NCI-H526 treated with DMSO at 0.1 percent for 48 hours (cell line): ENCODE results near the gene SYDE1.

Source experiments
- DNase-seq: peaks from one replicate; lab custom pipeline; 2025; lab: John Stamatoyannopoulos, UW

SYDE1 gene

DNA sequence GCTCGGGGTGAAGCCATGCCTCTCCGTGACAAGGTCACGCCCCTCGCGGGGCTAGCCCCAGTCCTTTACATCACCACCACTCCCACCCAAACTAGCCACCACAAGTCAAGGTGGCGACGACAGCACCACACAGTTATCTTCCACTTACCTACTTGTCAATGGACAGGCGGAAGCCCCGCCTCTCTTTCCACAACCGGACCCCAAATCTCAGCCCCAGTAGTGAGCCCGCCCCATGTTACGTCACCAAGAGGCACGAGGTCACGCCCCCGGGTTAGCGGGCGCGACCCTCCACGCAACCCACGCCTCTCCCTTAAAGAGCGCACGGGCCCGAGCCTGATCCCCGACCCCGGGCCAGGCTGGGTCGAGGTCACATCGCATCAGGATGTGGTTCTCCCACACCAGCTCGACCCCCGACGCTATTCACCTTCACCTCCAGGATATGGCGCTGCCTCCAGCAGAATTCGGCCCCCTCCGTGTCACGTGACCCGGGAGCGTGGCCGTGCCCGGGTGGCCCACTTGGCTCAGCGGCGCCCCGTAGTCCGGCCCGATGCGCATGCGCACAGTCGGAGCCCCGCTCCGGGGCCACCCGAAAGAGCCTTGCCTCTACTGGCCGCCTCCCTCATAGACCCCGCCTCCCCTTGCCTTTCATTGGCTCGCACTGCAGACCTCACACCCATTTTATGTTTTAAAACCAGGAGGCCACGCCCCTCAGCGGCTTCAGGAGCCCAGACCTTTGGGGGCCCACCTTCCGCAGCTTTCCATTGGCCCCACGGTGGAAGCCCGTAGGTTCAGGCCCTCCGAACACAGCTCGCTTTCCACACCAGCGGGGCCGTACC is 18.2 kb downstream of the SYDE1 start:
- peak; percentile 82 for DNase-seq

DNA sequence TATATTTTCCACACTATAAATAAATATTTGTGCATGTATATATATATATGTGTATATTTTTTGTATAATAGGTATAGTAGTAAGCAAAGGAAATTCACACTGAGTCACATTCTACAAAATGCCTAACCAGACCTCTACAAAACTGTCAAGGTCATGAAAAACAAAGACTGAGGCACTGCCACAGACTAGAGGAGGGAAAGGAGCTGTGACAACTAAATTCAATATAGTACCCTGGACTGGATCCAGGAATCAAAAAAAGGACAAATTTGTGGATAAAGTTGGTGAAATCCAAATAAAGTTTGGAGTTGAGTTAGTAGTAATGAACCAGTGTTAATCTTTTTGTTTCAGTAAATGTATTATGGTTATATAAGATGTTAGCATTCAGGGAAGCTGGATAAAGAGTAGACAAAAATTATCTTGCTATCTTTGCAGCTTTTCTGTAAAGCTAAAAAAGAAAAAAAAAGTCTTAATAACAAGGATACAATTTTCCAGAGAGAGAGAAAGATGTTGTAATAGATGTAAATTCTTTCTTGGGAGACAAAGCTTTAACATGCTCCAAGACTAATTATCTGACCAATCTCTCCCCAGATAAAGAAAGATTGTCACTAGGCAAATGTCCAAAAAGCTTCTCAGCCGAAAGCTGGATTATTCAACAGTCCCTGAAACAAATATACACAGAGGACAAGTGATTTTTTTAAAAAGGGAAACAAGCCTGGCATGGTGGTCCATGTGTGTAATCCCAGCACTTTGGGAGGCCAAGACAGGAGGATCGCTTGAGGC is 19.1 kb downstream of the SYDE1 start:
- no peak for DNase-seq

DNA sequence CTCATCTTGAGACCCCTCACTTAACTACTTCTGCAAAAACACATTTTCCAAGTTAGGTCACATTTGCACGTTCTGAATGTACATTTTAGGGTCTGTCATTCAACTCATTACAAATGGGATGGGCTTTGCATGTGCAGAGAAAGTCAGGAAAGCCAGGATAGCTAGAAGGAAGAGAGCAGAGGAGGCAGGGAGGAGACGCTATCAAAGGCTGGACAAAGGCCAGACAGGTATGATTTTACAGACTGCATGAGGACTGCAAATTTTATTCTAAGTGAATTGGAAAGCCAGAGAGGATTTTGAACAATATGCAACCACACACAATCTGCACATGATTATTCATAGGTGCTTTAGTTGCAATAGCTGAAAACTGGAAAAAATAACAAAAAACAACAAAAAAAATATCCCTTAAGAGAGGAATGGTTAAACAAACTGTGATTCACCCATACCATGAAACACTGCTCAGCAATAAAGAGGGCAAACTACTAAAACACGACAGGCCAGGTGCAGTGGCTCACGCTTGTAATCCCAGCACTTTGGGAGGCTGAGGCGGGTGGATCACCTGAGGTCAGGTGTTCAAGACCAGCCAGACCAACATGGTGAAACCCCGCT is 21.1 kb downstream of the SYDE1 start:
- no peak for DNase-seq

DNA sequence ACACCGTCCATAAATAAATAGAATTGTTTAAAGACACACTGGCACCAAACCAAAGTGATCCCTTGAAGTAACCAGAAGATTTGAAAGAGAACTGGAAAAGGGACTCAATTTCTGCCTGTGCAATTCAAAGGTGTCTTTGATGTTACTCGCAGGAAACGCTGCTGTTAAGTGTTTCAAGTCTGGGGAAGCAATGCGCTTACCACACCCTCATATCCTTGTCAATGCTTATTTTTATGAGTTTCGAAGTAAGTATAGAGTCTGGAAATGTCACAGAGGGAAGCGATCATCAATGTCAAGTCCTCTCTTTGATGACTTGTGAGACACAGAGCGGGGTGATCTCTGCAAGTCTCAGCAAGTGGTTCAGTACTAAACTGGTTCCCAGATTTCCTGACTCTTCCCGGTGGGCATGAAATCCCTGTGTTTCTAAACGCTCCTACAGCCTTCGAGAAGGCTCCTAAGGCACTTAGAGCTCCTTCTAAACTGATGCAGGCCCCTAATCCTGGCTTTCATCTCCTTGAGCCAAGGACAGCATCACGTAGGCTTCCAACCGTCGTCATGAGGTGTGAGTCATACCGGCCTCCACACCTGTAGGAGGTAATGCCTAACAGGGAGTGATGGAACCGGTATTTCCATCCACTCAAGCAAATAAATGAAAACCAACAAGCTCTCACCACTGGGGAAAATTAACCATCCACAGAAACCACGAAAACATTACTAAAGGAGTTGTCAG is 22.8 kb downstream of the SYDE1 start:
- no peak for DNase-seq

DNA sequence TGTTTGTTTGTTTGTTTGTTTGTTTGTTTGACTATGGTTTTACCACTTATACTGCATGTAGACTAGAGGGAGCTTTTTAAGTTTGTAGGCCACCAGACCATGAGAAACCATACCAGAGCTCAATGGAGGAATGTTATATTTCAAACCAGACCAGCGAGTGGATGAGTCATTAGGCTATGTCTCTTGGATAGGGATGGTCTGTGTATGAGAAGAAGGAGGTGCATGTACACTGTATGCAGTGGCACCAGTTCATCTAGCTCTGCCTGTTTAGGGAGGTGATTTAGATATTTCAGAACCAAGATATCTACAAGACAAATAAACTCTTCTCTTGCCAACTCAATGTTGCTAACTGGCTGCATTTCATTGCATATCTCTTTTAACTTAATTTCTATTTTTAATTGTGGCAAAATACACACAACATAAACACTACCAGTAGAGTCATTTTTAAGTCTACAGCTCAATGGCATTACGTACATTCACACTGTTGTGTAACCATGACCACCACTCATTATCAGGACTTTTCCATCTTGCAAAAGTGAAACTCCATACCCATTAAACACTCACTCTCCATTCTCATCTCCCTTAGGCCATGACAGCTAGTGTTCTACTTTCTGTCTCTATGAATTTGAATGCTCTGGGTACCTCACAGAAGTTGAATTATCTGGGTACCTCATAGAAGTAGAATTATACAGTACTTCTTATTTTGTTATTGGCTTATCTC is 29.2 kb downstream of the SYDE1 start:
- no peak for DNase-seq

DNA sequence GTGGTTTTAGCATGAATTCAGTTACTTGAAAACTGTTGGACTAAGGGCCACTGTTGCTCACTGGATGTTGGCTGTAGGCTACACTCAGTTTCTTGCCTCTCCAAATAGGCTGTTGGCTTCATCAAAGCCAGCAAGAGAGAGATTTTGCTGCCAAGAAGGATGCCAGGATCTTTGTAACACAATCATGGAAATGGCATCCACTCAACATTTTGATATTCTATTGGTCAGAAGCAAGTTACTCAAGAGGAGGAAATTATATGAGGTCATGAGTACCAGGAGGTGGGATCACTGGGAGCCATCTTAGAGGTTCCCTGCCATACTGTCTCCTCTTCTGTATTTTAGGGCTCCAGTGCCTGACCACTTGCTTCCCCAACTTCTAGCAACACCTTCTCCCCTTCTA is 30.6 kb downstream of the SYDE1 start:
- DNase-seq: no peak

DNA sequence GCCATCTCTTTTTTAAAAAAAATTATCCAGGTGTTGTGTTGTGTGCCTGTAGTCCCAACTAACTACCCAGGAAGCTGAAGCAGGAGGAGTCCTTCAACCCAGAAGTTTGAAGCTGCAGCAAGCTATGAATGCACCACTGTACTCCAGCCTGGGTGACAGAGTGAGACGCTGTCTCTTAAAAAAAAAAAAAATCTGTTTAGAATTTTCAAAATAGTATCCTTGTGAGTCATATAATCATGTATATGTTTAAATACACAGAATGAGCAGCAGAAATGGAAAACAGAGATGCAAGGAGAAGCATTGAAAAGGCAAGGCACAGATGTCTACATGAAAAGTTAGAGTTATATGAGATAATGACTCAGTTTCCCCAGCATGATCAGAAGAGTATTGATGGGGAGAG is 31.2 kb downstream of the SYDE1 start:
- no peak for DNase-seq

DNA sequence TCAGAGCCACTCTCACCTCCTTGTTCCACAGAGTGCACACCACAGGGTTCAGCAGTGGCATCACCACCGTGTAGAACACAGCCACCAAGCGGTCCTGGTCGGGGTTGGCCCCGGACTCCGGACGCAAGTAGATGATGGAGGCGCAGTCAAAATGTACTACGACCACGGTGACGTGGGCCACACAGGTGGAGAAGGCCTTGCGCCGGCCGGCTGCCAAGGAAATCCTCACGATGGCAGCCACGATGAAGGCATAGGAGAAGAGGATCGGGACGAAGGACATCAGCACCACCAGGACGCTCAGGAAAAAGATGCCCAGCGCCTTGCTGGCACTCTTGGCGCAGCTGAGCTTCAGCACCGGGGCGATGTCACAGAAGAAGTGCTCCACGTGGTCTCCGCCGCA is 33.9 kb downstream of the SYDE1 start:
- no peak for DNase-seq

DNA sequence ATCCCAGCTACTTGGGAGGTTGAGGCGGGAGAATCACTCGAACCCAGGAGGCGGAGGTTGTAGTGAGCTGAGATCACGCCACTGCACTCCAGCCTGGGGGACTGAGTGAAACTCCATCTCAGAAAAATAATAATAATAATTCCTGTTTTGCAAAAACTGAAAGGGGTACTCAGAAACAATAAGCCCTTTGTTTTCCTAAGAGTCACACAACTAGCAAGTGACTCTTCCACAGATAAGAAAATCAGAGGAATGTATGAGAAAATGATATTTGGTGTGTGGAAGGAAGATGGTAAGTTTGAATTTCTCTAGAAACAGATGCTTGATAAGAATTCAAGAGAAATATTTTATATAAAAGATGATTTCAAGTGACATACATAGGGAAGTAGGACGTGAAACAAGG is 35.1 kb downstream of the SYDE1 start:
- no peak for DNase-seq

DNA sequence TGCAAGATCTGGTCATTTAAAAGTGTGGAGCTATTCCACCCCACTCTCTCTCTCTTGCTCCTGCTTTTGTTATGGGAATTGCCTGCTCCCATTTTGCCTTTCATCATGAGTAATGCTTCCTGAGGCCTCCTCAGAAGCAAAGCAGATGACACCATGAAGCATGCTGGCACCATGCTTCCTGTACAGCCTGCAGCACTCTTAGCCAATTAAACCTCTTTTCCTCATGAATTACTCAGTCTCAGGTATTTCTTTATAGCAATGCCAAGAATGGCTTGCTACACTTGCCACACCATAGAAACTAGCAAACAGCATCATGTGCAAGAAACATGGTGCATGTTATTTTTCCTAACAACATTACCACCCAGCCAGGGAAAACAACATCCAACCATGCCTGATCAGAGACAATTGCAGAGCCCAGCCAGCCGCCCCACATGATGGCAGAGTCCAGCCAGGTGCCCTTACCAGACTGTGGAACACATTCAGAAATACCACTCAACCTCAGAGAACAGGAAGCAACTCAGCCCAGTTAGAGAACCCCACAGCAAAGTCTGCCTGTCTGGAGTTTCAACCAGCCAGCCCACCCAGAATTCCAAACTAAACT is 36.9 kb downstream of the SYDE1 start:
- no peak for DNase-seq

DNA sequence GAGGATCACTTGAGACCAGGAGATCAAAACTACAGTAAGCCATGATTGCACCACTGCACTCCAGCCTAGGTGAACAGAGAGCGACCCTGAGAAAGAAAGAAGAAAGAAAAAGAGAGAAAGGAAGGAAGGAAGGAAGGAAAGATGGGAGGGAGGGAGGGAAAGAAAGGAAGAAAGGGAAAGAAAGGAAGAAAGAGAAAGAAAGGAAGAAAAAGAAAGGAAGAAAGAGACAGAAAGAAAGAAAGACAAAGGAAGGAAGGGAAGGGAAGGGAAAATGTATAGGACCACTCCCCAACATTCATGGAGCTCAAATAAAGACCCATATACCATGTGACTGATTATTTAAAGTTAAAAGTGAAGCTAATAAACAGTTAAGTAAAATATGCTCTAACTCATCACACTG is 39.9 kb downstream of the SYDE1 start:
- DNase-seq: no peak

DNA sequence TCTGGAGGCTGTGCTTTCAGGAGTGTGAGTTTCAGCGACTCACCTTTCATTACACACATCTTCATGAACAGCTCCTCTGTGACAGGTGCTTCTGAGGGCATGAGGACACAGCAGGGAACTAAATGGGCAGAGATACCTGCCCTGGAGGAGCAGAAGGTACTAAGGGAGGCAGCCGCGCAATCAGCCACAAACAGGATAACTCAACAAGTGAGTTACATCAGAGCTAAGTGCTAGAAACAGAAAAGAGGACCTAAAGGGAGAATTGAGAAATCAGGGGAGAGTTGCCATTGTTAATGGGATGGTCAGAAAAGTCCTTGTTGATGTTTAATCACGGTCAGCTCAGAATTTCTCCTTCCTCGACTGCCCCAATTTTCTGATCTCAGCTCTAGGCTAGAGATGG is 42.5 kb downstream of the SYDE1 start:
- DNase-seq: no peak

DNA sequence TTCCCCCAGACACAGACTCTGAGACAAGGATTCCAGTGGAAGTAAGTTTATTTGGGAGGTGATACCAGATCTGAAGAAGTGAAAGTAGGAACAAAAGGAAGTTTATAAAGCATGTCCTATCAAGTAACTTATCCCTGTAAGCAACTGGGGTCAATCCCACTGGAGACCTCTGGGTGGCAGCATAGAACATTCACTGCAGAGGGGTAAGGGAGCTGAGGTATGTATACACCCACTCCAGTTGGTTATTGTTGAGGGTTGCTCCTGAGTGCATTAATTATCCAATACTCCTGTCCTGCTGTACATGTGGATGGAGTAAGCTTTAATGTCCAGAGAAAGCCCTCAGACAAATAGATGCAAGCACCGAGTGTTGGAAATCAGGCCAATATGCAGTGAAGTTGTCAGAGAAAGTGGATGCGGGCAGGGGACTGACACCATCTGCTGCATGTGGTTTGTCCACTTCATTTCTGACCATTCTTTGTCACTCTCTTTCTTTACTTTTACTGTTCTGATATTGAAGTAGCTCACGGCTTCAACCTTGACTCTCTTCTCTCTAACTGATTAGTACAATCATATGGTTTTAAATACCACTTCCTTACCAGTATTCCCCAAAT is 46.9 kb downstream of the SYDE1 start:
- peak; percentile 0 for DNase-seq

DNA sequence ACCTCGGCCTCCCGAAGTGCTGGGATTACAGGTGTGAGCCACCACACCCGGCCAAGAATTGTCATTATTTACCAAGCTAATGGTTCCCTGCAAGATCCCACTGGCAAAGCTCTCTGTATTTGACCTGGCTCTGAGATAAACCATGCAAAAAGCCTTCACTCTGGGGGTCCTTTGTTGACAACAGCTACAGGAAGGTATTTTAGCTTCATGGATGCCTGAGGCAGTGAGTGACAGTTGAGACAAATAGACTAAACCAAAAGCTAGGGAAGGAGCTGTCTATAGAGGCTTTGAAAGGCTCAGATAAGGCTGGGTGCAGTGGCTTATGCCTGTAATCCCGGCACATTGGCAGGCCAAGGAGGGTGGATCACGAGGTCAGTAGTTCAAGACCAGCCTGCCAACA is 48.1 kb downstream of the SYDE1 start:
- DNase-seq: no peak

DNA sequence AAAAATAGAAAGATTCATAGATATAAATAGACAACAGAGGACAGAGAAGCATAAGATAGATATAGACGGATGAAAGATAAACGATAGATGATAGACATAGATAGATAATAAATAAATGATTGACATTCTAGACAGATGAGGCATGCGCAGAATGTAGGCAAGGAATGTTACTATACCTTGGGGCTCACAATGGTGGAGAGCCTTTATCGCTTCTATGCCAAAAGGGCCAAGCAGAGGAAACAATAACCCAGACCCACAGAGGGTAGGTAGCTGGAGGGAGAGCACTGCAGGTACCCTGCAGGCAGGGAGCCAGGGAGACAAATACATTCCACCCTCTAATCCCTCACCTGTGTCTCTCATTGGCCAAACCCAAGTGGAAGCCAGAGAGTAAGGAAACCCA is 49.2 kb downstream of the SYDE1 start:
- no peak for DNase-seq

DNA sequence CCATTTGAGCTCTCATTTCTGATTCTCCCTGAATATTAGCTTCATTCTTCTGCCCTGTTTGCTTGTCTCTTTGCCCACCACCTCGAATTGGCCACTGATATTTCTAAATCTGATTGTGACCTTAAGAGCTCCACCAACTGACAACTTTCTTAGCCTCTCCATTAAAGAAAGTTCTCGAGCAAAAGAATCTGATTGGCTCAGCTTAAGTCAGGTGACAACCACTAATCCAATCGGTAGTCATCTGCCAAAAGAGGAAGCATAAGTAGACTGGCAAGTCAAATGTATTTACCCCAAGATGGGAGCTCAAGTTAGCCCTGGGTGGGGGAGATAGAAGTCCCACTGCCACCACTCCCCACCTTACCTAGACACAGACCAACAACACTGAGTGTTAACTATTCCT is 52.0 kb downstream of the SYDE1 start:
- no peak for DNase-seq

DNA sequence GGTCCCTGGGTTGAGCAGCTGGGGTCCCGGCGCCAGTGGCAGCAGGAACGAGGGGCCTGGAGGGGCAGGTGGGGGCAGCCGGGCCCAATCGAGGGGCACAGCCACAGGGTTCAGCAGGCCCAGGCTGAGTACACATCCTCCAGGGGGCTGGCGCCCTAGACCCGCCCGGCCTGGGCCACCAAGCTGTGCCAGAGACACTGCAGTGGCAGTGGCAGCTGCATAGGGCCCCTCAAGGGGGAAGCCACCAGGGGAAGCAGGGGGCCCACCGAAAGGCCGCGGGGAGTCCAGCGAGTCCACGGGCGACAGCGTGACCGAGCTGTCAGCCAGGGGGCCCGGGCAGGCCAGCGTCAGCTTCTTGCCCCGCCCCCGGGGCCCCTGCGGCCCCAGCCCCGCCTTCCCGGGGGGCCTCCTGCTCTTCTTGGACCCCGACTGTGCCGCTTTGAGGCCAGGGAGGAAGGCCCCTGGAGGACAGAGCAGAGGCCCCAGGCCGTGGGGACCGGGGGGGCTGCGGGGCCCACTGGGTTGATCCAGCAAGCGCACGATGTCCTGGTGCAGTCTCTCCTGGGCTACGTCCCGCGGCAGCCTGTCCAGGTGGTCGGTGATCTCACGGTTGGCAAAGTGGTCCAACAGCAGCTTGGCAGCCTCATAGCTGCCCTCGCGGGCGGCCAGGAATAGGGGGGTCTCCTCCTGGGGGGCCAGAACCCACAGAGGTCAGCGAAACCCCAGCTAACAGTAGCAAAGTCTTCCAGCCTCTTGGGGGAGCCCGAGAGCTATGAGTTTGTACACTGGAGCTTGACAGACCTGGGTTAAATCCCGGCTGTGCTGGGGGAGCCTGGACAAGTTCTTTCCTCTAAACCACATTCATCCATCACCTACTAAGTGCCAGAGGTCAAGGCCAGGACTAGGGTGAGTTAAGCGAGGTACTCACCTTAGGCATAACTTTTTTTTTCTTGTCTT is 54.1 kb downstream of the SYDE1 start:
- DNase-seq: no peak
